SW480 (cell line): ENCODE data around the gene DCST2.
A peak's percentile ranks its signal among the peaks of the same experiment; 100 is the strongest.

ENCODE experiments used
- DNase-seq: peaks from one replicate; pipeline ENCODE4 v3.0.0-alpha.2; 2016; ENCODE audit warnings: low spot score

DCST2 gene

DNA sequence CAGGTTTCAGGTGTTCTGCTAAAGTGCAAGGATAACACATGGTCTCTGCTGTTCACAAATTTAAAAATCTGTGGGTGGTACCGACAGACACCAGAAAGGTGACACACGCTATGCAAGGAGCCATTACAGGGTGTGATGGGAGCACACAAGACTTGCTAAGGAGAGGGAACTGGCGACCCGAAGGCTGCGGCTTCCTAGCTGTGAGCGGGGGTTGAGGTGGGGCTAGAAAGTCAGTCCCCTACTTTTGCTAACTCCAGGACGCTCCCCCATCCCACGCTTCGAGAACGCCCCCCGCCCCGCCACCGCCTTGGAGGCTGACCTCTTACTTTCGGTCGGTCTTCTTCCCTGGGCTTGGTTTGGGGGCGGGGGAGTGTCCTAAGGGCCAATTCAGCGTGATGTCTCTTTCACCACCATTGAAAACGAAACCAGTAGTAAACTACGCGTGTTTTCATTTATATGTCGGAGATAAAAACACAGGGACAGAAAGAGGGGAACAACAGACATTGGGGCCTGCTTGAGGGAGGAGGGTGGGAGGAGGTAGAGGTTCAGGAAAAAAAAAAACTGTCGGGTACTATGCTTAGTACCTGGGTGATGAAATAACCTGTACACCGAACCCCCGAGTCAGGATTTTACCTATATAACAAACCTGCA is 58.0 kb downstream of the DCST2 start:
- DNase-seq = peak; percentile 49

GRCh38 chr1:154974808-154975408 is 58.7 kb downstream of the DCST2 start:
- DNase-seq = peak; percentile 92

GRCh38 chr1:154974102-154974807 is 59.3 kb downstream of the DCST2 start, which contains the start of gene CKS1B:
Gene CKS1B, plus strand, starts transcription at chr1:154974681. Its CDS starts 65 bp downstream, at chr1:154974746.
- DNase-seq = peak; percentile 100

- DNase-seq = peak; percentile 97
These were observed 60.1 kb downstream of the DCST2 start for GRCh38 chr1:154973344-154974101.

- peak; percentile 96 for DNase-seq
These were observed 60.9 kb downstream of the DCST2 start for GRCh38 chr1:154972517-154973343.

- DNase-seq = no peak
These were observed 61.4 kb downstream of the DCST2 start for GRCh38 chr1:154972213-154972516.

GRCh38 chr1:154971341-154971998 is 62.1 kb downstream of the DCST2 start:
- peak; percentile 79 for DNase-seq

DNA sequence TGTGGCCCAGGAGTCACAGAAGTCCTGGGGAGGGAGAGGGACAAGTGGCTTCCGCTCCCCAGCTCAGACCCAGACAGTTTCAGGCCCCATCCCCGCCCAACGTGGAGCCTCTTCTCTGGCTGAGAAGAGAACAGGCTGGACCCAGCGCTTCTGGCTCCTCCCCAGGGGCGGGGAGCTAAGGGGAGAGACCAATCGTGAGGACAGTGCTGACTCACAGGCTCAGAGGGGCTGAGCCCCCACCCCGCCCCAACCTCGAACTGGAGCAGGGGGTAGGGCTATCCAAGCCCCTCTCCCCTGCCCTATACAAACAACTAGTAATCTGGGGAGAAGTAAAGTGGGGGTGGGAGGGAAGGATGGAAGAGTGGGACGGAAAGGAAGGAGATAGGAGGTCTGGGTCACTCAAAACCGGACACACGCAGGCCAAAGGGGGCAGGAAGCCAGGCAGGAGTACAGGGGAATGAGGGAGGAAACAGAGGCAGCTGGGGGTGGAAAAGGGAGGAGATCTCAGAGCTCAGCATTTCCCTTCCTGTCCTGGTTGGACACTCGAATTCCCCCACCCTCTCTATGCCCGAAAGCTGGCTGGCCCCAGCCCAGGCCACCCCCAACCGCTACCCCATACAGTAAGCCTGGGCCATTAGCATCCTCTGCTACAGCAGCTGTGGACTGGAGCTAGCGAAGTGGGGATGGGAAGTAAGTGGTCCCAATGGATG is 62.8 kb downstream of the DCST2 start, which contains the start of gene SHC1:
Gene SHC1 (minus strand): TSS at position 117 of the 710 bp plus-strand sequence. CDS start 221 bp downstream, outside the sequence.
- peak; percentile 72 for DNase-seq

GRCh38 chr1:154969860-154970452 is 63.6 kb downstream of the DCST2 start:
- no peak for DNase-seq

GRCh38 chr1:154969246-154969645 is 64.3 kb downstream of the DCST2 start:
- DNase-seq = no peak

GRCh38 chr1:154968731-154969130 is 64.8 kb downstream of the DCST2 start:
- no peak for DNase-seq
